ENCODE results near the gene CORIN.

DNA sequence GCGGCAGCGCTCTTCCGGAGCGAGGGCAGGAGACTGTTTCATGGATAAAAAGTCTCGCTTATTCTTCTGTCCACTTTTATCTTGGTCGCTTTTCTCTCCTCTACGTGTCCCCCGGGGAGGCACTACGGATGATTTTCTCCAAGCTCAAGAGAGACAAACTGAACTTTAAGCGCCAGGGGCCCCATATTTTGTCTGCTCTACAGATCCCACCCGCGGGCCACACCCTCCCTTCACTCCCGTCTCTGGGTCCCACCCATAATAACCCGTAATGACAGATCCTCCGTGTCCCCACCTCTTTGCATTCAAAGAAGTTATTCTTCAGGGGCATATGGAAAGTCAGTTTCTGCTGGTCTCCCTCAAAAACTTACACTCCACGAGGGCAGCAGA, at the start of gene CORIN:
- TF ChIP-seq, protein P1, sequence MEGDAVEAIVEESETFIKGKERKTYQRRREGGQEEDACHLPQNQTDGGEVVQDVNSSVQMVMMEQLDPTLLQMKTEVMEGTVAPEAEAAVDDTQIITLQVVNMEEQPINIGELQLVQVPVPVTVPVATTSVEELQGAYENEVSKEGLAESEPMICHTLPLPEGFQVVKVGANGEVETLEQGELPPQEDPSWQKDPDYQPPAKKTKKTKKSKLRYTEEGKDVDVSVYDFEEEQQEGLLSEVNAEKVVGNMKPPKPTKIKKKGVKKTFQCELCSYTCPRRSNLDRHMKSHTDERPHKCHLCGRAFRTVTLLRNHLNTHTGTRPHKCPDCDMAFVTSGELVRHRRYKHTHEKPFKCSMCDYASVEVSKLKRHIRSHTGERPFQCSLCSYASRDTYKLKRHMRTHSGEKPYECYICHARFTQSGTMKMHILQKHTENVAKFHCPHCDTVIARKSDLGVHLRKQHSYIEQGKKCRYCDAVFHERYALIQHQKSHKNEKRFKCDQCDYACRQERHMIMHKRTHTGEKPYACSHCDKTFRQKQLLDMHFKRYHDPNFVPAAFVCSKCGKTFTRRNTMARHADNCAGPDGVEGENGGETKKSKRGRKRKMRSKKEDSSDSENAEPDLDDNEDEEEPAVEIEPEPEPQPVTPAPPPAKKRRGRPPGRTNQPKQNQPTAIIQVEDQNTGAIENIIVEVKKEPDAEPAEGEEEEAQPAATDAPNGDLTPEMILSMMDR (IDR thresholded peaks at IDR 0.05) = no peak
- no peak for TF ChIP-seq POLR2A (IDR thresholded peaks at IDR 0.05)
- TF ChIP-seq POLR2AphosphoS5 (IDR thresholded peaks at IDR 0.05) = no peak
- no peak for TF ChIP-seq EP300 (IDR thresholded peaks at IDR 0.05)

Measured in upper lobe of left lung (tissue), 4 donors.